BJ (cell line): ENCODE results near the gene CFAP53. TPM values are rescaled to one million over a fixed set of nuclear protein-coding genes. Genes with fewer than 3 reads are reported as not detected.
"Not testable (repeated sequence)": the region's sequence is repeated elsewhere in the genome, so short reads cannot be mapped to it uniquely, and the experiment has no call there.

Experiments
- CTCF ChIA-PET: fragments of 350-600 bp; formaldehyde crosslinking; extraction: SDS; loops from one replicate; lab custom pipeline; 2021; ENCODE audit warnings: antibody characterized with exemption, inconsistent platforms; lab: Yijun Ruan, JAX
- POLR2A ChIA-PET: fragments of 300-600 bp; sonication (Branson Sonifier 250); formaldehyde crosslinking; extraction: SDS; loops from one replicate; lab custom pipeline; 2021; ENCODE audit warnings: antibody characterized with exemption; lab: Charles Lee
- DNase-seq: peaks from one replicate; pipeline ENCODE4 v3.0.0-alpha.2; 2011; ENCODE audit warnings: low read depth
- H3K27me3 ChIP-seq: 2 replicates; pipeline ENCODE4 v1.6.0; 2011; ENCODE audit warnings: low read length; ENCODE audit not compliant: control insufficient read depth, insufficient read depth
- H3K36me3 ChIP-seq: 2 replicates; pipeline ENCODE4 v1.5.1; 2011; ENCODE audit warnings: low read length; ENCODE audit not compliant: control insufficient read depth, insufficient read depth
- H3K4me3 ChIP-seq: 2 replicates; pipeline ENCODE4 v1.5.1; 2011; ENCODE audit warnings: low read depth, mild to moderate bottlenecking, control low read depth, low read length
- polyA plus RNA-seq: library from polyadenylated mRNA; depleted of rRNA; stranded (reverse); fragments of >200 nt; gene quantifications from 2 replicates; pipeline ENCODE4 v1.2.3, GENCODE V29; 2011
- TF ChIP-seq, protein P1 (sequence below): IDR thresholded peaks from 2 replicates; pipeline ENCODE4 v1.5.1; 2011; ENCODE audit warnings: low read depth, mild to moderate bottlenecking, control low read depth, inconsistent platforms, low read length, moderate library complexity; ENCODE audit not compliant: insufficient read depth

The CFAP53 gene
- polyA plus RNA-seq, 1 experiment: 0.17 TPM

- no peak for DNase-seq
- H3K27me3 ChIP-seq: no peaks in the 10 kb centered on the region
- TF ChIP-seq, protein P1, sequence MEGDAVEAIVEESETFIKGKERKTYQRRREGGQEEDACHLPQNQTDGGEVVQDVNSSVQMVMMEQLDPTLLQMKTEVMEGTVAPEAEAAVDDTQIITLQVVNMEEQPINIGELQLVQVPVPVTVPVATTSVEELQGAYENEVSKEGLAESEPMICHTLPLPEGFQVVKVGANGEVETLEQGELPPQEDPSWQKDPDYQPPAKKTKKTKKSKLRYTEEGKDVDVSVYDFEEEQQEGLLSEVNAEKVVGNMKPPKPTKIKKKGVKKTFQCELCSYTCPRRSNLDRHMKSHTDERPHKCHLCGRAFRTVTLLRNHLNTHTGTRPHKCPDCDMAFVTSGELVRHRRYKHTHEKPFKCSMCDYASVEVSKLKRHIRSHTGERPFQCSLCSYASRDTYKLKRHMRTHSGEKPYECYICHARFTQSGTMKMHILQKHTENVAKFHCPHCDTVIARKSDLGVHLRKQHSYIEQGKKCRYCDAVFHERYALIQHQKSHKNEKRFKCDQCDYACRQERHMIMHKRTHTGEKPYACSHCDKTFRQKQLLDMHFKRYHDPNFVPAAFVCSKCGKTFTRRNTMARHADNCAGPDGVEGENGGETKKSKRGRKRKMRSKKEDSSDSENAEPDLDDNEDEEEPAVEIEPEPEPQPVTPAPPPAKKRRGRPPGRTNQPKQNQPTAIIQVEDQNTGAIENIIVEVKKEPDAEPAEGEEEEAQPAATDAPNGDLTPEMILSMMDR: no peak
- POLR2A ChIA-PET: no interaction called here
- no peak overlapping the region for H3K4me3 ChIP-seq
- H3K36me3 ChIP-seq: no peaks in the 10 kb centered on the region
- CTCF ChIA-PET: no interaction called here
These were observed 3.3 kb downstream of the CFAP53 start for GRCh38 chr18:50262977-50263376.

GRCh38 chr18:50250935-50251334 lies 15.4 kb downstream of the CFAP53 start:
- ChIA-PET CTCF (no interaction called here), POLR2A (no interaction called here)

GRCh38 chr18:50249576-50249975 lies 16.7 kb downstream of the CFAP53 start:
- TF ChIP-seq, protein P1: no peak
- DNase-seq: no peak
- no peaks in the 10 kb centered on the region for H3K36me3 ChIP-seq
- H3K27me3 ChIP-seq: no peaks in the 10 kb centered on the region
- no peak overlapping the region for H3K4me3 ChIP-seq
- ChIA-PET POLR2A (no interaction called here), CTCF (no interaction called here)

More at GRCh38 chr18:50250935-50251334, 15.4 kb downstream of the CFAP53 start:
- H3K4me3 ChIP-seq: no peak overlapping the region
- H3K36me3 ChIP-seq: no peaks in the 10 kb centered on the region
- no peak for DNase-seq
- H3K27me3 ChIP-seq: no peaks in the 10 kb centered on the region
- TF ChIP-seq, protein P1: no peak

- TF ChIP-seq, protein P1: no peak
- H3K36me3 ChIP-seq: no peaks in the 10 kb centered on the region
- ChIA-PET POLR2A (no interaction called here), CTCF (no interaction called here)
- DNase-seq: no peak
- no peaks in the 10 kb centered on the region for H3K27me3 ChIP-seq
- H3K4me3 ChIP-seq: no peak overlapping the region
These were observed 18.7 kb downstream of the CFAP53 start for GRCh38 chr18:50247561-50247960.

- H3K4me3 ChIP-seq, H3K27me3 ChIP-seq, POLR2A ChIA-PET, DNase-seq, H3K36me3 ChIP-seq: not testable (repeated sequence)
- CTCF ChIA-PET: interaction anchor here (1.0 kb wide), 1 partner anchor 9 kb away, joined by 3 read pairs; no protein-coding TSS in a partner anchor
These were observed 24.5 kb downstream of the CFAP53 start for GRCh38 chr18:50241768-50242167.

- Histone ChIP-seq H3K4me3 (no peak overlapping the region), H3K27me3 (no peaks in the 10 kb centered on the region), H3K36me3 (no peaks in the 10 kb centered on the region)
- TF ChIP-seq, protein P1: no peak
- ChIA-PET CTCF (interaction anchor here (2.0 kb wide), 1 partner anchor 117 kb away, joined by 5 read pairs; no protein-coding TSS in a partner anchor), POLR2A (interaction anchor here (0.6 kb wide), 1 partner anchor 1674 kb away, joined by 5 read pairs; no protein-coding TSS in a partner anchor)
- no peak for DNase-seq
These were observed 26.2 kb downstream of the CFAP53 start for GRCh38 chr18:50240080-50240563.
